ENCODE results near the gene SCUBE1. TPM values are rescaled to one million over a fixed set of nuclear protein-coding genes. Genes with fewer than 3 reads are reported as not detected.

SCUBE1 gene
- total and polyA plus RNA-seq, 2 of the 8 experiments (the other 6 are each of a cell fraction or from before 2014, with no cell fraction given), result 2.3 to 4.9 TPM

- CTCF ChIA-PET (ENCODE audit: partially characterized antibody), result interaction anchor here (0.6 to 12.4 kb wide), 4 partner anchors 20 to 453 kb away, joined by 3 to 104 read pairs (median 3); no protein-coding TSS in a partner anchor
- Histone ChIP-seq H3K56ac (replicated peaks; ENCODE audit: insufficient read length, low read depth, low read length) (no peak overlapping the region), H4K91ac (replicated peaks; ENCODE audit: insufficient read length, low read length) (no peak overlapping the region), H4K8ac (ENCODE audit: extremely low read depth, insufficient read depth, low read length) (no peak overlapping the region), H2BK120ac (replicated peaks; ENCODE audit: low read depth, low read length) (no peak overlapping the region), H3K9me3 (ENCODE audit: insufficient read depth in 2 of 2, low read depth in 1 of 2, low read length in 1 of 2) (no peaks in the 10 kb centered on the region), H3K27me3 (replicated peaks in 1 of 4; ENCODE audit: control insufficient read depth in 3 of 4, extremely low read depth in 1 of 4, insufficient read depth in 3 of 4, low read length in 3 of 4) (no peaks in the 10 kb centered on the region), H3K4ac (replicated peaks; ENCODE audit: insufficient read length, low read depth, low read length) (no peak overlapping the region), H2AK5ac (ENCODE audit: low read depth, low read length) (no peak overlapping the region), H3K79me1 (ENCODE audit: low read depth, low read length) (peaks cover 10% of the 10 kb centered on the region; the same call in 1 of the 2 replicates), H2BK15ac (ENCODE audit: low read length) (no peak overlapping the region), H4K20me1 (replicated peaks in 1 of 2; ENCODE audit: control insufficient read depth in 1 of 2, insufficient read depth in 2 of 2, low read length in 2 of 2) (peaks cover 4 to 20% of the 10 kb centered on the region in 2 experiments), H3K23ac (ENCODE audit: insufficient read length) (no peak overlapping the region), H3K9ac (replicated peaks in 1 of 4; ENCODE audit: extremely low read depth in 1 of 4, low read depth in 3 of 4, low read length in 3 of 4) (no peak overlapping the region), H3K23me2 (ENCODE audit: low read depth, low read length) (peaks cover 7% of the 10 kb centered on the region; the same call in 1 of the 2 replicates), H2AFZ (ENCODE audit: low read length) (no peak overlapping the region), H2BK12ac (ENCODE audit: low read depth, low read length) (no peak overlapping the region), H3K4me2 (ENCODE audit: insufficient read depth in 1 of 2, low read depth in 2 of 2, low read length in 2 of 2) (no peak overlapping the region), H3K4me3 (ENCODE audit: extremely low read depth in 1 of 4, insufficient read depth in 2 of 4, low read depth in 3 of 4, low read length in 4 of 4) (no peak overlapping the region), H3K36me3 (ENCODE audit: control insufficient read depth in 2 of 4, insufficient read depth in 4 of 4, low read length in 3 of 4) (peaks cover 19 to 37% (median 32%) of the 10 kb centered on the region in 4 experiments; a peak in 7 of 8 replicates), H2BK5ac (ENCODE audit: low read depth, low read length) (no peak overlapping the region), H3K18ac (ENCODE audit: extremely low read depth, low read length) (no peak overlapping the region), H3K14ac (ENCODE audit: insufficient read length) (no peak overlapping the region), H3K4me1 (replicated peaks in 1 of 4; ENCODE audit: control insufficient read depth in 3 of 4, insufficient read depth in 4 of 4, low read length in 3 of 4) (peaks cover 0 to 11% (median 5%) of the 10 kb centered on the region in 4 experiments; a peak in 5 of 7 replicates), H3K79me2 (ENCODE audit: control insufficient read depth in 1 of 2, insufficient read depth in 2 of 2, low read length in 2 of 2) (peaks cover 0 to 32% of the 10 kb centered on the region in 2 experiments; a peak in 3 of 4 replicates), H4K5ac (ENCODE audit: insufficient read length, low read depth, low read length) (no peak overlapping the region), H3K27ac (ENCODE audit: low read depth, low read length) (no peak overlapping the region), H2BK20ac (ENCODE audit: low read length) (no peak overlapping the region)
- DNase-seq (ENCODE audit: low read depth in 1 of 2, low spot score in 2 of 2) (no peak), FAIRE-seq (no peak)
- POLR2A ChIA-PET (ENCODE audit: partially characterized antibody), result interaction anchor here (1.0 to 5.0 kb wide), 4 partner anchors 9 to 18 kb away, joined by 3 to 29 read pairs (median 7); no protein-coding TSS in a partner anchor
- TF ChIP-seq NANOG (IDR thresholded peaks at IDR 0.05; ENCODE audit: insufficient read depth, low read depth, low read length, poor library complexity, severe bottlenecking), result no peak
- no peak for TF ChIP-seq KDM5A (IDR thresholded peaks at IDR 0.05; ENCODE audit: low read length)
- TF ChIP-seq SUZ12 (IDR thresholded peaks at IDR 0.05; ENCODE audit: low read length), result no peak
- TF ChIP-seq RAD21 (IDR thresholded peaks at IDR 0.05 in 1 of 2, conservative IDR thresholded peaks at IDR 0.05 in 1 of 2; ENCODE audit: low read depth in 2 of 2, low read length in 2 of 2), result no peak
- WGBS, 2 experiments (ENCODE audit: extremely low coverage in 1 of 2, insufficient coverage in 1 of 2, insufficient read length in 1 of 2, insufficient replicate concordance in 2 of 2, low coverage in 1 of 2, low lambda C conversion rate in 2 of 2, missing lambda C conversion rate in 1 of 2), result 97% methylated on average over 16 of the region's 17 CpGs; no CpG with 5 or more reads in 1 of the 2 experiments
Observed at GRCh38 chr22:43182726-43183125, 160.4 kb downstream of the SCUBE1 start.
